Lower leg skin (tissue), 3 donors: Measurements from ENCODE around the gene C4B.

ENCODE experiments used
- POLR2A ChIP-seq, 2 donors: fragments of 450-650 bp; IDR thresholded peaks; one replicate each; pipeline ENCODE4 v1.6.1; 2016 to 2017; ENCODE audit warnings: antibody characterized with exemption in 2 of 2, mild to moderate bottlenecking in 1 of 2, moderate library complexity in 1 of 2
- TF ChIP-seq, protein P1 (sequence below), 3 donors: fragments of 450-650 bp; IDR thresholded peaks; one replicate each; pipeline ENCODE4 v1.5.1; 2016; ENCODE audit warnings: antibody characterized with exemption in 3 of 3, mild to moderate bottlenecking in 3 of 3, moderate library complexity in 2 of 3

DNA sequence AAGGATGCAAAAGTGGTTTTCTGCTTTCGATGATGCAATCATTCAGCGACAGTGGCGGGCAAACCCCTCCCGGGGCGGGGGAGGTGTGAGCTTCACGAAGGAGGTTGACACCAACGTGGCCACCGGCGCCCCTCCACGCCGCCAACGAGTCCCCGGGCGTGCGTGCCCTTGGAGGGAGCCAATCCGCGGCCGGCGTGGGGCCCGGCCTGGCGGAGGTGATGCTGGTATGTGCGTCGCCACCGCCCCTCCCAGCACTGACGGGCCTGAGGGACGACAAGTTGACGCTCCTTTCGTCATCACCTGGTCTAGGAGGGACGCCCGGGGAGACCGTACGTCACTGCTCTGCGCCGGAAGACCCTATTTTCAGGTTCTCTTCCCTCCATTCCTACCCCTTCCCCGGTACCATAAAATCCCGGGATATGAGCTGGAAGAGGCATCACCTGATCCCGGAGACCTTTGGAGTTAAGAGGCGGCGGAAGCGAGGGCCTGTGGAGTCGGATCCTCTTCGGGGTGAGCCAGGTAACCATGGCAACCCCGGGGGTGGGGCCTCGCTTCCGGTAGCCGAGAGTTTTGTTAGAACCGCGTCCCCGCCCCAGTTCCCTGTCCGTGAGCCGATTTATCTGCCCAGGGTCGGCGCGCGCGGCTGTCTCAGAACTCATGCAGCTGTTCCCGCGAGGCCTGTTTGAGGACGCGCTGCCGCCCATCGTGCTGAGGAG lies 42.4 kb upstream of the C4B start, which contains the start of gene DXO:
- TF ChIP-seq, protein P1, sequence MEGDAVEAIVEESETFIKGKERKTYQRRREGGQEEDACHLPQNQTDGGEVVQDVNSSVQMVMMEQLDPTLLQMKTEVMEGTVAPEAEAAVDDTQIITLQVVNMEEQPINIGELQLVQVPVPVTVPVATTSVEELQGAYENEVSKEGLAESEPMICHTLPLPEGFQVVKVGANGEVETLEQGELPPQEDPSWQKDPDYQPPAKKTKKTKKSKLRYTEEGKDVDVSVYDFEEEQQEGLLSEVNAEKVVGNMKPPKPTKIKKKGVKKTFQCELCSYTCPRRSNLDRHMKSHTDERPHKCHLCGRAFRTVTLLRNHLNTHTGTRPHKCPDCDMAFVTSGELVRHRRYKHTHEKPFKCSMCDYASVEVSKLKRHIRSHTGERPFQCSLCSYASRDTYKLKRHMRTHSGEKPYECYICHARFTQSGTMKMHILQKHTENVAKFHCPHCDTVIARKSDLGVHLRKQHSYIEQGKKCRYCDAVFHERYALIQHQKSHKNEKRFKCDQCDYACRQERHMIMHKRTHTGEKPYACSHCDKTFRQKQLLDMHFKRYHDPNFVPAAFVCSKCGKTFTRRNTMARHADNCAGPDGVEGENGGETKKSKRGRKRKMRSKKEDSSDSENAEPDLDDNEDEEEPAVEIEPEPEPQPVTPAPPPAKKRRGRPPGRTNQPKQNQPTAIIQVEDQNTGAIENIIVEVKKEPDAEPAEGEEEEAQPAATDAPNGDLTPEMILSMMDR (IDR thresholded peaks at IDR 0.05), result no peak
- TF ChIP-seq POLR2A (IDR thresholded peaks at IDR 0.05), result no peak
